Ovary (tissue), 9 donors: ENCODE data around the gene FBXL20. TPM values are rescaled to one million over a fixed set of nuclear protein-coding genes. Genes with fewer than 3 reads are reported as not detected.
A peak's percentile ranks its signal among the peaks of the same experiment; 100 is the strongest.
"Not testable (repeated sequence)": the region's sequence is repeated elsewhere in the genome, so short reads cannot be mapped to it uniquely, and the experiment has no call there.

Experiments
- DNase-seq, 5 donors: peaks; one replicate each; pipeline ENCODE4 v3.0.0-alpha.2; 2019 to 2020
- H3K27ac ChIP-seq, 2 donors: fragments of 200-600 bp; one replicate each; pipeline versions ENCODE4 v1.5.1 to v1.8.0; 2019 to 2022
- H3K27me3 ChIP-seq: fragments of 200-600 bp; one replicate; pipeline ENCODE4 v1.8.0; 2022
- H3K36me3 ChIP-seq: fragments of 200-600 bp; sonication (generic); one replicate; pipeline ENCODE4 v1.5.1; 2019
- H3K4me1 ChIP-seq: one replicate; pipeline ENCODE4 v1.8.1; 2013; ENCODE audit warnings: mild to moderate bottlenecking, moderate library complexity; ENCODE audit not compliant: insufficient read depth
- H3K4me3 ChIP-seq: fragments of 200-600 bp; sonication (generic); one replicate; pipeline ENCODE4 v1.5.1; 2017
- H3K9me3 ChIP-seq, 2 donors: fragments of 200-600 bp in 1 of 2; sonication (generic) in 1 of 2; one replicate each; pipeline versions ENCODE4 v1.5.1 to v1.8.1; 2013 to 2019; ENCODE audit warnings: mild to moderate bottlenecking in 1 of 2, moderate library complexity in 1 of 2
- EP300 ChIP-seq: sonication (generic); formaldehyde crosslinking; IDR thresholded peaks from one replicate; pipeline ENCODE4 v1.6.1; 2017; ENCODE audit warnings: antibody characterized with exemption
- POLR2A ChIP-seq: fragments of 450-650 bp; IDR thresholded peaks from one replicate; pipeline ENCODE4 v1.6.1; 2017; ENCODE audit warnings: antibody characterized with exemption, mild to moderate bottlenecking, moderate library complexity
- WGBS, 3 donors: extraction: QIAGEN DNeasy Blood & Tissue Kit in 1 of 3; methylation state at CpG; one replicate each; pipeline versions ENCODE4 v1.1.5 to v1.1.7; 2013 to 2017; 5-methylcytosine and 5-hydroxymethylcytosine counted together
- intact Hi-C, 4 donors: fragments of 100-400 bp; cut with DNase I; formaldehyde crosslinking; loops; one replicate each; pipeline versions ENCODE4 v1.11.0 to v1.15.1; 2022 to 2023
- polyA plus RNA-seq, 2 donors: library from polyadenylated mRNA; stranded (reverse); fragments of 200-250 nt in 1 of 2; fragments of 350-450 nt in 1 of 2; fragmentation: Illumina TruSeq in 1 of 2; extraction: RNeasy Lipid Tissue Mini Kit (QIAGEN cat#74804) in 1 of 2; gene quantifications; one replicate each; pipeline ENCODE4 v1.2.3, GENCODE V29; 2013 to 2014
- total RNA-seq, 7 donors: library from RNA; depleted of rRNA in 2 of 7; stranded (reverse); fragments of >200 nt in 2 of 7; fragmentation: NEBNext Ultra II Directional in 3 of 7; extraction: Animal tissue kit (Norgen Biotek cat#: 25700) in 3 of 7; gene quantifications; one replicate each; pipeline versions ENCODE4 v1.1.0 to v1.2.4, GENCODE V29; 2016 to 2023
- TF ChIP-seq, protein P1 (sequence below), 3 donors: fragments of 450-650 bp in 2 of 3; fragments of 200-600 bp in 1 of 3; IDR thresholded peaks; one replicate each; pipeline versions ENCODE4 v1.5.1 to v1.8.0; 2016 to 2022; ENCODE audit warnings: antibody characterized with exemption in 3 of 3, mild to moderate bottlenecking in 1 of 3
- donor health status: DM: no; HTN: no; CAD: no; lungs with moderate emphysema.
- donor health status: DM: no; HTN: no; CAD: no.
- donor health status: Bipolar disorder and iron deficiency.
- donor health status: DM: yes; HTN: yes; CAD: no.
- donor health status: DM: no; HTN: no; CAD: no.
- donor health status: DM: yes; HTN: yes; CAD: no.

Gene FBXL20
- total and polyA plus RNA-seq, 9 donors = 4.7 to 25.2 (median 16.6) TPM

DNA sequence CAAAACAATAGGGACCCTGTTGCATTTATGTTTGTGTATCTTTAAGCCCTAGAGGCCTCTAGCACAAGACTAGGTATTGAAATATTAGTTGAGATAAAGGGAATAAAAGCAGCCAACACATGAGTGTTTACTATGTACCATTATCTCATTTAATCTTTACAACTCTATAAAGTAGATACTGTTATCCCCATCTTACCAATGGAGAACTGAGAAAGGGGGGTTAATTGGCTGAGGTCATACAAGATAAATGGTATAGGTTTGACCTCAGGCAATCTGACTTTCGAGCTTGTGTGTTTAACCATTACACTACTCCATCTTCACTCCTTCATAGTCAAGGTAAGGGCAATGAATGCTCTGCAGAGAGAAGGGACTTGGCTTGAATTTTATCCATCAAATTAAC is 149.4 kb downstream of the FBXL20 start:
- no peak for TF ChIP-seq EP300
- no peak for TF ChIP-seq POLR2A
- TF ChIP-seq, protein P1, sequence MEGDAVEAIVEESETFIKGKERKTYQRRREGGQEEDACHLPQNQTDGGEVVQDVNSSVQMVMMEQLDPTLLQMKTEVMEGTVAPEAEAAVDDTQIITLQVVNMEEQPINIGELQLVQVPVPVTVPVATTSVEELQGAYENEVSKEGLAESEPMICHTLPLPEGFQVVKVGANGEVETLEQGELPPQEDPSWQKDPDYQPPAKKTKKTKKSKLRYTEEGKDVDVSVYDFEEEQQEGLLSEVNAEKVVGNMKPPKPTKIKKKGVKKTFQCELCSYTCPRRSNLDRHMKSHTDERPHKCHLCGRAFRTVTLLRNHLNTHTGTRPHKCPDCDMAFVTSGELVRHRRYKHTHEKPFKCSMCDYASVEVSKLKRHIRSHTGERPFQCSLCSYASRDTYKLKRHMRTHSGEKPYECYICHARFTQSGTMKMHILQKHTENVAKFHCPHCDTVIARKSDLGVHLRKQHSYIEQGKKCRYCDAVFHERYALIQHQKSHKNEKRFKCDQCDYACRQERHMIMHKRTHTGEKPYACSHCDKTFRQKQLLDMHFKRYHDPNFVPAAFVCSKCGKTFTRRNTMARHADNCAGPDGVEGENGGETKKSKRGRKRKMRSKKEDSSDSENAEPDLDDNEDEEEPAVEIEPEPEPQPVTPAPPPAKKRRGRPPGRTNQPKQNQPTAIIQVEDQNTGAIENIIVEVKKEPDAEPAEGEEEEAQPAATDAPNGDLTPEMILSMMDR (IDR thresholded peaks at IDR 0.05) = no peak
- intact Hi-C loops = no loop called here
- H3K36me3 ChIP-seq = no peaks in the 10 kb centered on the region

DNA sequence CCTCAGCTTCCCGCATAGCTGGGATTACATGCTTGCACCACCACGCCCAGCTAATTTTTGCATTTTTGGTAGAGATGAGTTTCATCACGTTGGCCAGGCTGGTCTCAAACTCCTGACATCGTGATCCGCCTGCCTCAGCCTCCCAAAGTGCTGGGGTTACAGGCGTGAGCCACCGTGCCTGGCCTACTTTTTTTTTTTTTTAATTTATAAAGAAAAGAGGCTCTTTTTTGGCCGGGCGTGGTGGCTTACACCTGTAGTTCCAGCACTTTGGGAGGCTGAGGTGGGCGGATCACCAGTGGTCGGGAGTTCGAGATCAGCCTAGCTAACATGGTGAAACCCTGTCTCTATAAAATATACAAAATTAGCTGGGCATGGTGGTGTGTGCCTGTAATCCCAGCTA is 151.3 kb downstream of the FBXL20 start:
- DNase-seq, H3K4me1 ChIP-seq, H3K27ac ChIP-seq, H3K9me3 ChIP-seq, H3K36me3 ChIP-seq, H3K27me3 ChIP-seq, intact Hi-C loops, H3K4me3 ChIP-seq: not testable (repeated sequence)
- 92 to 94% (median 94%) methylated on average over 12 of the region's 12 CpGs for WGBS, 3 donors

More for the DNA sequence above, 149.4 kb downstream of the FBXL20 start:
- no peaks in the 10 kb centered on the region for H3K9me3 ChIP-seq
- no peaks in the 10 kb centered on the region for H3K4me1 ChIP-seq
- no peak overlapping the region for H3K27ac ChIP-seq
- H3K27me3 ChIP-seq = no peaks in the 10 kb centered on the region
- 74 to 78% (median 75%) methylated on average over 1 of the region's 1 CpG for WGBS, 3 donors
- H3K4me3 ChIP-seq = no peak overlapping the region
- no peak for DNase-seq

DNA sequence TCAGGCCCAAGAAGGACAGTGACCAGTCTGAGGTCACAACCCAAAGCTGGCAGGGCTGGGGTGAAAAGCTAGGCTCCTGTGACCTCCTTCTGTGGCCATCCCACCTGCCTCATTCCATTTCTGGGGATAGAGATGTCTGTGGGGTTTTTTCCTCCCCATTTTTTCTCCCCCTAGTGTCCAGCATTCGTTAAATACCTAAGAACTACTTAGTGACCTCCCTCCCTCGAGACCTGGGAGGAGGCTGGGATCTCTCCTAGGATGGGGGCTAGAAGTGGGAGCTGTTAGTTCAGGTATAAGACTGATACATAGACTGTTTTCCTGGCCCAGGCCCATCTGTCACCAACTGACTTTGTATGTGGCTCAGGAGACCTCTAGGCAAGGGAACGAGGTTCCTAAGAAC is 155.2 kb downstream of the FBXL20 start:
- Histone ChIP-seq H3K36me3 (no peaks in the 10 kb centered on the region), H3K27ac (no peak overlapping the region), H3K9me3 (no peaks in the 10 kb centered on the region), H3K4me1 (no peaks in the 10 kb centered on the region), H3K4me3 (no peak overlapping the region), H3K27me3 (no peaks in the 10 kb centered on the region)
- WGBS, 3 donors = 29 to 37% (median 29%) methylated on average over 3 of the region's 3 CpGs
- TF ChIP-seq, protein P1 (IDR thresholded peaks at IDR 0.05) = no peak
- no peak for TF ChIP-seq EP300
- intact Hi-C loops = loop anchor here in 1 of 4 donors (10.0 kb wide), 2 partner anchors 51 to 281 kb away; partner anchors contain the start of genes CACNB1 and FBXO47
- no peak for DNase-seq

DNA sequence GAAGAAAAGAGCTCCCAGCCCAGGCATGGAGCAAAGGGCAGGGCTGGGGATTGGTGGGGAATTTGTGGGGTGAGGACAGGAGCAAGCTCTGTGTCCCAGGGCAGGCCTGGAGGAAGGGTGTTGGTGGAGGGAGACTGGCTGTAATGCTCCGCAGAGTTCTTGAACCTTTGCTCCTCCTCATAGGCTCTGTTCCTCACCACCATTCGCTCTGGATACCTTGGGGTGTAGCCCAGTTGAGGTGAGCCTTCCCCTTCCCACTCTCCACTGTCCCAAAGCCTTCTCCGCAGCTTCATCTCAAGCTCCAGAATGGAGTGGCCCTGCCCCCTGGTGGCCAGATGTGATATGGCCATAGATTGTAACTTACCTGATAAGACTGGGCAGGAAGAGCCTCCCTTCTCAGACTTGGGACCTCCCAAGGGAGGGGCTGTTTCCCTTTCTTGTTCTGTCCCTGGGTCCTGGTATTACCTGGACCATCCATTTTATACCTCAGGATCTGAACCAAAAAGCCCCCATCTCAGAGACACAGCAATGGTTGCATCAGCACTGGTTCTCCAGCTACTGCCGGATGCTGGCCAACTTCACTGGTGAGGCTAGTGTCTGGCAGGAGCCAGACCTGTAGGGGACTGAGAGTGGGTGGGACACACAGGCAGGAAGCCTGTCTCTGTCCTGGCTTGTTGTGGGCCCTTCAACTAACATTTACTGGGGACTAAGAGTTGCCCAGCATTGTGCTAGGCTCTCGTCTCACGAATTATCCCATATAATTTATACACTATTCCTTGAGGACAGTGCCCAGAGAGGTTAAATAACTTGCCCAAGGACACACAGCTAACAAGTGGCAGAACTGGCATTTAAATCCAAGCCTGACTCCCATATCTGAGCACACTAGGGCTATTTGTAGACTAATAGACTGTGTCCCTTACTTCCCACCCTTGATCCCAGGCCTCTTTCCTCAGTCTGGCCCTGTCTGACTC is 156.5 kb downstream of the FBXL20 start:
- Histone ChIP-seq H3K36me3 (no peaks in the 10 kb centered on the region), H3K27me3 (no peaks in the 10 kb centered on the region), H3K9me3 (no peaks in the 10 kb centered on the region), H3K4me1 (no peaks in the 10 kb centered on the region), H3K27ac (no peak overlapping the region), H3K4me3 (no peak overlapping the region)
- intact Hi-C loops = loop anchor here (2.0 to 10.0 kb wide), 5 partner anchors 38 to 280 kb away; partner anchors contain the start of genes CACNB1 (in 1 of the 4) and FBXO47 (in 1 of the 4)
- peak; percentile 76 to 90 (median 88) for DNase-seq
- no peak for TF ChIP-seq EP300
- TF ChIP-seq, protein P1 (IDR thresholded peaks at IDR 0.05) = peak; percentile 76 to 89 (median 88)
- WGBS, 3 donors = 29 to 36% (median 35%) methylated on average over 6 of the region's 6 CpGs
